NCI-H526 (cell line): ENCODE results near the gene EPRS1.
"Not testable (repeated sequence)": the region's sequence is repeated elsewhere in the genome, so short reads cannot be mapped to it uniquely, and the experiment has no call there.

Source experiments
- DNase-seq, 2 experiments: peaks; one replicate each; lab custom pipeline; 2025; lab: John Stamatoyannopoulos, UW

EPRS1 gene

DNA sequence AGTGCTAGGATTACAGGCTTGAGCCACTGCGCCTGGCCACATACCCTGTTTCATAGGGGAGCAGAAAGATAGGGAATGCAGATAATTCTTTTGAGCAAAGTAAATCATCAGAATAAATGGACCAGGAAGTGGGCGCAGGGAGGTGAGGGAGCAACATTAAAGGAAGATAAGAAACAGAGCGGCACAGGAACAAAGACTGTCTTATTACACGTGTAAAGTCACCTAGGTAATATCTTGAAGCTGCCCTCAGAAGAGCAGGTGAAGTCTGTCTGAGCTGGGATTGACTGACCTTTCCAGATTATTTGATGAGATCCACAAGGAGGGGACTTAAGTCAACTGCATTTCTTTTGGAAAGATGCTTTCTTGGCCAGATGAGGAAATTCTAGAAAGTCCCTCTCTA, 7.7 kb downstream of the EPRS1 start:
- DNase-seq = no peak

DNA sequence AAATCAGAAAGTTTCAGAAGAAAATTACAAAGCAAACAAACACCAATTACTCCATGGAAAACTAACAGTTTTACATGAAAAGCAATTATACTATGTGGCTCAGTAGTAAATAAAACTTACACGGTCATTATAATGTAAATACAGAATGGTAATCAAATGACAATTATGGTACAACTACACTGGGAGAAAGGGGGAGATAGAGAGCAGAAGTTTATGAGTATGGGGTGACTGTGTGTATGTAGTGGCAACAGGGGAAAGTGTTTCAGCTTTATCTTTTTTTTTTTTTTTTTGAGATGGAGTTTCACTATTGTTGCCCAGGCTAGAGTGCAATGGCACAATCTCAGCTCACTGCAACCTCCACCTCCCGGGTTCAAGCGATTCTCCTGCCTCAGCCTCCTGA, 8.5 kb downstream of the EPRS1 start:
- DNase-seq = not testable (repeated sequence)

- DNase-seq = no peak
Observed at GRCh38 chr1:220032911-220033310, 13.4 kb downstream of the EPRS1 start.

DNA sequence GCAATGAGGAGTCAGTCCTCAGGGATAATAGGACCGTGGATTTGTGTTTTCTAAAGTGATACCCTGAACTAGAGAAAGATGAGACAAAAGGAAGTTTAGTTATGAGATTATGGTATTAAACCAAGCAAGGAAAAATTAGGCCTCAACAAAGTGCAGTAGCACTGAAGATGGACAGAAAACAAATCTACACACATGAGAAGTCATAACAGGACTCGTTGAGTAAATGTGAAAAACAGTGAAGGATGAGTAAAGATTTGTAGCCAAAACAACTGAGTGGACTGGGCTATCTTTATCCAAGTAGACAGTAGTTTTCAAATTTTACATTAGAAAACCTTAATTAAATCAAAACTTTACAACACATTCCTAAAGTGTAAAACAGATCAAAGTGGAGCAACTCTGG, 15.0 kb downstream of the EPRS1 start:
- no peak for DNase-seq

DNA sequence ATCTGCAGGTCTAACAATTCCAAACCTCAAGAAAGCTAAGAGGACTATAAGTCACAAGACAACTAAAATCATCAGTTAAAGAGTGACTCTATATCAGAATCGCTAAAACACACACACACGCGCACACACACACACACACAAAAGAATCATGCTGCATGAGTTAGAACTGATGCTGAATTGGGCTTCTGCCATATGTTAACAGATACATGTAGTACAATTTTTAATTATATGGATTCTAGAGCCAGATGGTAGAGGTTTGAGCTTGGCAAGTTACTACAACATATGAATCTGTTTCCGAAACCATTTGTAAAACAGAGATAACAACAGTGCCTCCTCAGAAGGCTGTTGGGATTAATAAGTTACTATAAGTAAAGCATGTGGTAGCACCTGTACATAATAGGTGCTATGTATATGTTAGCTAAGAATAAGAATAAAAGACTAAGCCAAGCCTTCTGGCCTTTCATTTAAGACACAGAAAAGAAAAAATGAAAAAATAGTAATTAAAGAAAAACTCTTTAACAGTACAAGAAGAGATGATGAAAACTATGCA, 17.9 kb downstream of the EPRS1 start:
- DNase-seq = no peak

DNA sequence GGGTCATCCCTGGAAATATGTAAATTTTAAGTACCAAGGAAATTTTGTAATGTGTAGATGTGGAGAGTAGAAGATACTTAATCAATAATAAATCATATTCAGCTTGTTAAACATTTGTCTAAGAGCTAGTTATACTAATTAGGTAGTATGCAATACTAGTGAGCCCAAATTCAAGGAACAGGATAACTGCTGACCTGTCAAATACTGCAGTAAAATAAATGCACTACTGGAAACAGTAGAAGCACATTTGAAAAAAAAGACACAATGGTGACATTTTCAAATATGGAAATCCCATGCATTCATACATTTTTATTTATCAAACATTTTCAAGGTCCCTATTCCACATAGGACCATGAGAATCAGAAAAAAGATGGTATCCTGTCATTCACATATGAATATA, 27.2 kb downstream of the EPRS1 start:
- DNase-seq = no peak

DNA sequence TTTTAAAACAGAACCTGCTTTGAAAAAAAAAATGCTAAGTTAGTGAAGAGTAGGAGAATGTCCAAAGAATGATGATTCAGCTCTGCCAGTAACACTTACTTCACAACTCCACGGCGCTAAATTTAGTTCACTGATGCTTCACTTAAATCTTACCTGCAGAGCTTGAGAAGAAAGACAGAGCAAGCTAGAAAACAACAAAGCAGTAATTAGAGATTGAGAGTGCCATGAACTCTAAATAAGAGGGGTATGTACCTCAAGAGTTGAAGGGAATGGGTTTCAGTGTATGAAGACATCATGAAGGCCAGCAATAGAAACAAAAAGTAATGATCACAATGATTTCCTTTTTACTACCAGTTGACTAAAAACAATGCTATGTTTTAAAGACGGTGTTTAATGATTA, 32.8 kb downstream of the EPRS1 start:
- no peak for DNase-seq

DNA sequence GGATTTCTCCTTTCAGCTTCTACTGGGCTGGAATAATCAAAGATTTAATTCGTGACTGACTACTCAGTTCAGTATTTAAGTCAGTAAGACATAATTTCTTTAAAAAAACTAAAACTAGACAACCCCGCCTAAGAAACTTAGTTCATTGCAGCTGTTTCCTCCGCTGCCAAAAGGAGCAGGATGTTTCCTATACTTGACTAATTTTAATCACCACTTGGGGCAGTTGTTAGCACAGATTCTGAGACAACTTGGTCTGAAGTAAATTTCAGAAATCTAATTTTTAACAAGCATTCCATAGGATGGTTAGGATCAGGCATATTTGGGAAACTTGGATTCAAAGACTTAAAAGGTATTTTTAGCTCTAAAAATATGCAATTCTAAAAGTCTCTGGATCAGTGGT, 34.0 kb downstream of the EPRS1 start:
- no peak for DNase-seq

DNA sequence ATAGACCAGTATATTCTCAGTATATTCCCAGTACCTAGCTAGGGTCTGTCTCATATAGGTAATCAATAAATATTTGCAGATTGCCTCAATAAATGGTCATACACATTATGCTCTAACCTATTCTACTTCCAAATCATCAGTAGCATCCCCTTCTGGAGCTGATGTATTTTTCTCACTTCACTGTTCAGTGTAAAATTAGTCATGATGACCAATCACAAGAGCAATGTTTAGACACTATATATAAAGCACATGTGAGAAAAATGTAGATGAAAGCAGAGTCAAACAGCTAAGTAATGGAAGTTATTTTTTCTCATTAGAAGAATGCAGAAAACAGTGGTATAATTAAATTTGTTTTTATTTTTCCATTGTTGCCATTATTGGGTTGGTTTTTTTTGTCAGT, 34.7 kb downstream of the EPRS1 start:
- no peak for DNase-seq

- no peak for DNase-seq
Observed at GRCh38 chr1:220007438-220007837, 38.9 kb downstream of the EPRS1 start.

DNA sequence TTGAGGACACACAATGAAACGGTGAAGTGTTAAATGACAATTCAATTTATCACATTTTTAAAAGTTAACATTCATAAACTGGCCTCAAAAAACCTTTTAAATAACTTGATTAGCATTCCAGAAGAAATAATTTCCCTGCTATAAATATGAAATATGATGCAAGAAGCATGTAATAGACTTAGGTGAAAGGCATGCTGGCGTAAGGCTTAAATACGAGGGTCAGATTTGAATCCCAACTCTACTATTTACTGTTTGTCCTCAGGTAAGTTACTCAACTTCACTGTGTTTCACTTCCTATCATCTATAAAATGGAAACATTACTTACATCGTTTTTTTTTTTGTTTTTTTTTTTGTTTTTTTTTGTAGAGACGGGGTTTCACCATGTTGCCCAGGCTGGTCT, 40.8 kb downstream of the EPRS1 start:
- no peak for DNase-seq

GRCh38 chr1:220003610-220004299, 42.5 kb downstream of the EPRS1 start:
- DNase-seq = no peak

- no peak for DNase-seq
Observed at GRCh38 chr1:220003015-220003414, 43.3 kb downstream of the EPRS1 start.

- no peak for DNase-seq
Observed at GRCh38 chr1:220001095-220001501, 45.2 kb downstream of the EPRS1 start.

DNA sequence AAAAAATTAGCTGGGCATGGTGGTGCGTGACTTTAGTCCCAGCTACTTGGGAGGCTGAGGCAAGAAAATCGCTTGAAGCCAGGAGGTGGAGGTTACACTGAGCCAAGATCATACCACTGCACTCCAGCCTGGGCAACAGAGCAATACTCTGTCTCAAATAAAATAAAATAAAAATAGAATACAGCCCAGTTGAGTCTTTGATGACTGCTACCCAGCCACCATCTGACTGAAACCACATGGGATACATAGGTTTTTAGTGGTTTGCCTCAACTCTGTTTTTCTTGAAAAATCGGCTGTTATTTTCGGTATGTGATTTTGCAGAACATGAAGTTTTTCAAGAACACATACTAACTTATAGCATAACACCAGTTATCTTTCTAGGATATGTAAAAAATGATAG, 46.5 kb downstream of the EPRS1 start:
- DNase-seq = no peak
